Measurements from ENCODE around the gene NOP14. TPM values are rescaled to one million over a fixed set of nuclear protein-coding genes. Genes with fewer than 3 reads are reported as not detected.

NOP14 gene
- total RNA-seq, 1 experiment from 2014 or later = 50.1 TPM

DNA sequence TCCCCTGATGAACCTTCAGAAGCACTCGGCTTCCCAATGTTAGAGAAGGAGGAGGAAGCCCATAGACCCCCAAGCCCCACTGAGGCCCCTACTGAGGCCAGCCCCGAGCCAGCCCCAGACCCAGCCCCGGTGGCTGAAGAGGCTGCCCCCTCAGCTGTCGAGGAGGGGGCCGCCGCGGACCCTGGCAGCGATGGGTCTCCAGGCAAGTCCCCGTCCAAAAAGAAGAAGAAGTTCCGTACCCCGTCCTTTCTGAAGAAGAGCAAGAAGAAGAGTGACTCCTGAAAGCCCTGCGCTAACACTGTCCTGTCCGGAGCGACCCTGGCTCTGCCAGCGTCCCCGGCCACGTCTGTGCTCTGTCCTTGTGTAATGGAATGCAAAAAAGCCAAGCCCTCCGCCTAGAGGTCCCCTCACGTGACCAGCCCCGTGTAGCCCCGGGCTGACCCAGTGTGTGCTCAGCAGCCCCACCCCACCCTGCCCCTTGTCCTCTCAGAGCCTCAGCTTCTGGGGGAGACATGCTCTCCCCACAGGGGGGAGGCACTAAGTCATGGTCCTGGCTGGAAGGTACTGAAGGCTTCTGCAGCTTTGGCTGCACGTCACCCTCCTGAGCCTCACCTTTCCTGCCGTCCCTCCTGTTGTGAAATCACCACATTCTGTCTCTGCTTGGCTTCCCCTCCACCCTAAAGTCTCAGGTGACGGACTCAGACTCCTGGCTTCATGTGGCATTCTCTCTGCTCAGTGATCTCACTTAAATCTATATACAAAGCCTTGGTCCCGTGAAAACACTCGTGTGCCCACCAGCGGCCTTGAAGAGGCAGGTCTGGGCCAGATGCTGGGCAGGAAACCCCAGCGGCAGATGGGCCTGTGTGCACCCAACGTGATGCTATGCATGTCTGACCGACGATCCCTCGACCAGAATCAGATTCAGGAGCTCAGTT lies 34.7 kb downstream of the NOP14 start:
- H3K4me2 ChIP-seq (ENCODE audit: insufficient read depth, insufficient read length, low read length) = no peak overlapping the region
- TF ChIP-seq, protein P1, sequence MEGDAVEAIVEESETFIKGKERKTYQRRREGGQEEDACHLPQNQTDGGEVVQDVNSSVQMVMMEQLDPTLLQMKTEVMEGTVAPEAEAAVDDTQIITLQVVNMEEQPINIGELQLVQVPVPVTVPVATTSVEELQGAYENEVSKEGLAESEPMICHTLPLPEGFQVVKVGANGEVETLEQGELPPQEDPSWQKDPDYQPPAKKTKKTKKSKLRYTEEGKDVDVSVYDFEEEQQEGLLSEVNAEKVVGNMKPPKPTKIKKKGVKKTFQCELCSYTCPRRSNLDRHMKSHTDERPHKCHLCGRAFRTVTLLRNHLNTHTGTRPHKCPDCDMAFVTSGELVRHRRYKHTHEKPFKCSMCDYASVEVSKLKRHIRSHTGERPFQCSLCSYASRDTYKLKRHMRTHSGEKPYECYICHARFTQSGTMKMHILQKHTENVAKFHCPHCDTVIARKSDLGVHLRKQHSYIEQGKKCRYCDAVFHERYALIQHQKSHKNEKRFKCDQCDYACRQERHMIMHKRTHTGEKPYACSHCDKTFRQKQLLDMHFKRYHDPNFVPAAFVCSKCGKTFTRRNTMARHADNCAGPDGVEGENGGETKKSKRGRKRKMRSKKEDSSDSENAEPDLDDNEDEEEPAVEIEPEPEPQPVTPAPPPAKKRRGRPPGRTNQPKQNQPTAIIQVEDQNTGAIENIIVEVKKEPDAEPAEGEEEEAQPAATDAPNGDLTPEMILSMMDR (conservative IDR thresholded peaks at IDR 0.05) = no peak
- H3K9me3 ChIP-seq (ENCODE audit: control insufficient read depth, low read depth, low read length) = no peaks in the 10 kb centered on the region
- H3K27ac ChIP-seq (ENCODE audit: insufficient read length, low read depth, low read length) = no peak overlapping the region
- no peak overlapping the region for H2AK5ac ChIP-seq (ENCODE audit: insufficient read length, low read length)
- no peak overlapping the region for H3K9ac ChIP-seq (ENCODE audit: extremely low read depth, insufficient read length, low read length)
- Mint-ChIP-seq H3K9me3 (peaks cover 0 to 2% of the 10 kb centered on the region in 2 experiments; a peak in 1 of 5 replicates), H3K27ac (peak overlapping the region; percentile 91 to 94 (median 93); a peak in 5 of 7 replicates), H3K4me1 (peaks cover 17 to 28% of the 10 kb centered on the region in 2 experiments), H3K27me3 (ENCODE audit: low read depth) (no peaks in the 10 kb centered on the region; the same call in 1 of the 2 replicates), H3K4me3 (no peak overlapping the region), H3K36me3 (ENCODE audit: insufficient read depth in 1 of 3, low read depth in 3 of 3) (peaks cover 43 to 79% (median 64%) of the 10 kb centered on the region in 3 experiments)
- WGBS (ENCODE audit: extremely low coverage, insufficient read length, low lambda C conversion rate) = no CpG with 5 or more reads among the region's 32 CpGs
- no peak overlapping the region for H2BK15ac ChIP-seq (ENCODE audit: low read depth, low read length)
- no peak overlapping the region for H3T11ph ChIP-seq (ENCODE audit: low read length)
- H2BK12ac ChIP-seq (ENCODE audit: insufficient read length, low read depth, low read length) = no peak overlapping the region
- H3K23me2 ChIP-seq (ENCODE audit: insufficient read length, low read depth, low read length, poor library complexity, severe bottlenecking) = peaks cover 1% of the 10 kb centered on the region
- H3K23ac ChIP-seq (ENCODE audit: insufficient read length, low read depth, low read length) = no peak overlapping the region
- H4K5ac ChIP-seq (ENCODE audit: insufficient read length, low read depth, low read length) = no peak overlapping the region
- H3K79me2 ChIP-seq (ENCODE audit: insufficient read depth, low read length) = no peaks in the 10 kb centered on the region
- no peaks in the 10 kb centered on the region for H3K27me3 ChIP-seq (ENCODE audit: insufficient read depth, low read length)
- H3K56ac ChIP-seq (ENCODE audit: insufficient read length, low read depth, low read length) = no peak overlapping the region
- H2BK5ac ChIP-seq (ENCODE audit: insufficient read length, low read length) = no peak overlapping the region
- H4K91ac ChIP-seq (ENCODE audit: insufficient read length, low read depth, low read length) = no peak overlapping the region
- no peak overlapping the region for H2BK120ac ChIP-seq (ENCODE audit: low read depth, low read length, poor library complexity, severe bottlenecking)
- no peak overlapping the region for H4K8ac ChIP-seq (replicated peaks; ENCODE audit: insufficient read length, low read depth, low read length)
- DNase-seq = peak; percentile 39
- H4K20me1 ChIP-seq (ENCODE audit: control insufficient read depth, insufficient read depth, insufficient read length) = peaks cover 2% of the 10 kb centered on the region
- no peak overlapping the region for H3K4ac ChIP-seq (ENCODE audit: low read depth, low read length)
- no peaks in the 10 kb centered on the region for H3K79me1 ChIP-seq (ENCODE audit: insufficient read depth, low read depth, low read length, poor library complexity, severe bottlenecking)
- no peak overlapping the region for H2AFZ ChIP-seq (ENCODE audit: low read length)
- H3K4me1 ChIP-seq (ENCODE audit: insufficient read depth, low read length) = peaks cover 4% of the 10 kb centered on the region; the same call in 1 of the 2 replicates
- H3K14ac ChIP-seq (ENCODE audit: insufficient read depth, low read length) = no peak overlapping the region
- H2BK20ac ChIP-seq (ENCODE audit: low read depth, low read length, poor library complexity, severe bottlenecking) = no peak overlapping the region
- H3K18ac ChIP-seq (ENCODE audit: insufficient read length, low read depth, low read length) = no peak overlapping the region

All from H9 (cell line).